Measurements from ENCODE around the gene BRICD5. TPM values are rescaled to one million over a fixed set of nuclear protein-coding genes. Genes with fewer than 3 reads are reported as not detected.

The BRICD5 gene
- total RNA-seq, 1 donor from 2014 or later, result 5.2 TPM

DNA sequence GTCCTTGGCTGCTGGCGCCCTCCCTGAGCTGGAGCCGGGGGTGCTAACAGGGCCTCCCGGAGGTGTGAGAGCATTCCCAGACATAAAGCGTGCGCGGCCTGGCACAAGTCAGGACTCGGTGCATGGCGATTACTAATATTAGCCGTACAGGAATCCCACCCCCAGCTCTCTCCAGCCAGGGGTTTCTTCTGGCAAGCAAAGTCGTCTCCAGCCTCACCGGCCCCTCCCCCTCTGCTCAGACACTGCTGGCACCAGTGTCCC lies 19.3 kb downstream of the BRICD5 start:
- H3K9me3 Mint-ChIP-seq, result no peaks in the 10 kb centered on the region
- no peaks in the 10 kb centered on the region for H3K36me3 Mint-ChIP-seq
- H3K27ac Mint-ChIP-seq, result no peak overlapping the region
- H3K4me2 ChIP-seq, result no peak overlapping the region
- no peak overlapping the region for H3K4me3 Mint-ChIP-seq
- peaks cover 17% of the 10 kb centered on the region for H4K20me1 ChIP-seq (ENCODE audit: low read depth)
- H2AFZ ChIP-seq (replicated peaks), result no peak overlapping the region
- H3K36me3 ChIP-seq, result no peaks in the 10 kb centered on the region
- H3K27ac ChIP-seq, result no peak overlapping the region
- no peaks in the 10 kb centered on the region for H3K79me2 ChIP-seq (ENCODE audit: low read depth)
- no peak overlapping the region for H3K4me3 ChIP-seq
- no peak overlapping the region for H3K9ac ChIP-seq
- peaks cover 11% of the 10 kb centered on the region for H3K4me1 ChIP-seq
- peaks cover 8% of the 10 kb centered on the region for H3K4me1 Mint-ChIP-seq
- H3K27me3 Mint-ChIP-seq (ENCODE audit: insufficient read depth, low read depth), result peaks cover 3% of the 10 kb centered on the region
- peaks cover 5% of the 10 kb centered on the region for H3F3A ChIP-seq (ENCODE audit: low read depth)
- no peaks in the 10 kb centered on the region for H3K9me3 ChIP-seq (ENCODE audit: low read depth)
- H3K27me3 ChIP-seq, result peaks cover 18% of the 10 kb centered on the region
- DNase-seq (ENCODE audit: low spot score), result no peak
- TF ChIP-seq EZH2phosphoT487 (IDR thresholded peaks at IDR 0.05), result no peak
- no peak for TF ChIP-seq EZH2 (IDR thresholded peaks at IDR 0.05)
- TF ChIP-seq, protein P1, sequence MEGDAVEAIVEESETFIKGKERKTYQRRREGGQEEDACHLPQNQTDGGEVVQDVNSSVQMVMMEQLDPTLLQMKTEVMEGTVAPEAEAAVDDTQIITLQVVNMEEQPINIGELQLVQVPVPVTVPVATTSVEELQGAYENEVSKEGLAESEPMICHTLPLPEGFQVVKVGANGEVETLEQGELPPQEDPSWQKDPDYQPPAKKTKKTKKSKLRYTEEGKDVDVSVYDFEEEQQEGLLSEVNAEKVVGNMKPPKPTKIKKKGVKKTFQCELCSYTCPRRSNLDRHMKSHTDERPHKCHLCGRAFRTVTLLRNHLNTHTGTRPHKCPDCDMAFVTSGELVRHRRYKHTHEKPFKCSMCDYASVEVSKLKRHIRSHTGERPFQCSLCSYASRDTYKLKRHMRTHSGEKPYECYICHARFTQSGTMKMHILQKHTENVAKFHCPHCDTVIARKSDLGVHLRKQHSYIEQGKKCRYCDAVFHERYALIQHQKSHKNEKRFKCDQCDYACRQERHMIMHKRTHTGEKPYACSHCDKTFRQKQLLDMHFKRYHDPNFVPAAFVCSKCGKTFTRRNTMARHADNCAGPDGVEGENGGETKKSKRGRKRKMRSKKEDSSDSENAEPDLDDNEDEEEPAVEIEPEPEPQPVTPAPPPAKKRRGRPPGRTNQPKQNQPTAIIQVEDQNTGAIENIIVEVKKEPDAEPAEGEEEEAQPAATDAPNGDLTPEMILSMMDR (IDR thresholded peaks at IDR 0.05), result no peak

DNA sequence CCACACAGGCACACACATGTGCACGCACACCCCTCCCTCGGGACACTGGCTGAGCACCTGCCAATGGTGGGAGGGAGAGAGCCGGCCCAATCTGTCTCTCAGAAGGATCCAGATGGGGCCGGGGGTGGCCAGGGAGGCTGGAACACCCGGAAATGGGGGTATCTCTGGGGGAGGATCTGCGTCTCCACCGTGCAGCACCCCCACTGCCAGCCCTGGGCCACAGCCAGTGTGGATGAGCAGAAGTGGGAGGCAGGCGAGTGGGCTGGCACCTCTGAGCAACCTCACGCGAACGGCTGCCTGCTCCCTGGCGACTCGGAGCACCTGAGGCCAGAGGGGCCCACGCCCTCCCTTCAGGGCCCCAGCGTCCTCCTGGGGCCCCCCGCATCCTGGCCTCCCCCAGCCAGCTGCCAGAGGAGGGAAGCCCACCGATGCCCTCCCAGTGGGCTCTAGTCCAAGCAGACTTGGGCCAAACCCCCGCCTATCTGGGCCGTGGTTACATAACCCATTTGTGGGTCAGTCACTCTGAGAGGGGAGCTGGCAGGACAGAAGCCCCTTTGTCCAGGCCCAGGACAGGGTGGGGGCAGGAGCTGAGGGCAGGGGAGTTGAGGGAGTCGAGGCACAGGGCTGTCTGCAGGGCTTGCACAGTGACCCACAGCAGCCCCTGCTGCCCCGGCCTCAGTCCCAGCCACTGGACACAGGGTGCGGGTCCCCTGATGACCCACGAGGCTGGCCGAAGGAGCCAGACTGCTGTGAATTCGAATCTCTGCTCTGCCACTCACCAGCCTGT lies 19.8 kb downstream of the BRICD5 start:
- Histone ChIP-seq H3K9ac (no peak overlapping the region), H3K4me2 (no peak overlapping the region), H3K4me3 (no peak overlapping the region), H3K79me2 (ENCODE audit: low read depth) (no peaks in the 10 kb centered on the region), H3K27ac (no peak overlapping the region), H3K4me1 (peaks cover 11% of the 10 kb centered on the region), H4K20me1 (ENCODE audit: low read depth) (peaks cover 16% of the 10 kb centered on the region), H3K9me3 (ENCODE audit: low read depth) (no peaks in the 10 kb centered on the region), H3F3A (ENCODE audit: low read depth) (peaks cover 3% of the 10 kb centered on the region), H3K36me3 (no peaks in the 10 kb centered on the region), H3K27me3 (peaks cover 15% of the 10 kb centered on the region), H2AFZ (replicated peaks) (no peak overlapping the region)
- DNase-seq (ENCODE audit: low spot score), result no peak
- Mint-ChIP-seq H3K36me3 (no peaks in the 10 kb centered on the region), H3K4me1 (peaks cover 8% of the 10 kb centered on the region), H3K4me3 (no peak overlapping the region), H3K9me3 (no peaks in the 10 kb centered on the region), H3K27me3 (ENCODE audit: insufficient read depth, low read depth) (peaks cover 3% of the 10 kb centered on the region), H3K27ac (no peak overlapping the region)
- TF ChIP-seq EZH2phosphoT487 (IDR thresholded peaks at IDR 0.05) (no peak), EZH2 (IDR thresholded peaks at IDR 0.05) (no peak)
- TF ChIP-seq, protein P1 (IDR thresholded peaks at IDR 0.05), result no peak

DNA sequence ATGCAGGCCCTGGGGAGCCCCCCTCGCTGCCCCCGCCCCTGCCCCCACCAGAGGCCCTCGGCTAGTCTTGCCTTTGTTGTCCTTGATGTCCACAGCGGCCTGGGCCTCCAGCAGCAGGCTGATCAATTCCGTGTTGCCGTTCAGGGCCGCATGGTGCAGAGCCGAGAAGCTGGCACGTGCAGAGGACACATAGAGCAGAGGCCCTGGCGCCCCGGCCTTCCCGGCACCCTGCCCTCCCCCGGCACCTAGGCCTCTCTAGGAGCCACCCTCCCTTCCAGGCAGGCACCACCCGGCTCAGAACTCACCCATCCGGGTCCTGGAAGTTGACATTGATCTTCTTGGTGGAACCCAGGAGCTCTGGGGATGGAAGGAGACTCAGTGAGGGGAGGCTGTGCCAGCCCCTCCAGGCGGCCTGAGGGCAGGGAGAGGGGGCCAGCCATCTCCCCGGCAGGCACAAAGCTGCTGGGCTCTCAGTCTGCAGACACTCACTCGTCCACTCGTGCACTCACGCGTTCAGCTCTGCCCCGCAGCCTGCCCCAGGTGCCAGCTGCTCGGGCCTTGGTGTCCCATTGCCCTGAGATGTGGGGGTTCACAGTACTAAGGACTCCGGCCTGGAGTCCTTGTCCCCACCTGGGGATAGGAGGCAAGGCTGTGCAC lies 20.5 kb downstream of the BRICD5 start:
- peaks cover 4% of the 10 kb centered on the region for H3K4me1 ChIP-seq
- TF ChIP-seq EZH2phosphoT487 (IDR thresholded peaks at IDR 0.05) (no peak), EZH2 (IDR thresholded peaks at IDR 0.05) (no peak)
- TF ChIP-seq, protein P1 (IDR thresholded peaks at IDR 0.05), result no peak
- no peak for DNase-seq (ENCODE audit: low spot score)
- H3K9me3 Mint-ChIP-seq, result no peaks in the 10 kb centered on the region
- peaks cover 7% of the 10 kb centered on the region for H3K27me3 ChIP-seq
- H3K9ac ChIP-seq, result no peak overlapping the region
- no peaks in the 10 kb centered on the region for H3K36me3 Mint-ChIP-seq
- peaks cover 9% of the 10 kb centered on the region for H4K20me1 ChIP-seq (ENCODE audit: low read depth)
- no peaks in the 10 kb centered on the region for H3K9me3 ChIP-seq (ENCODE audit: low read depth)
- H3K27me3 Mint-ChIP-seq (ENCODE audit: insufficient read depth, low read depth), result peaks cover 2% of the 10 kb centered on the region
- H3K4me1 Mint-ChIP-seq, result peaks cover 8% of the 10 kb centered on the region
- H2AFZ ChIP-seq (replicated peaks), result no peak overlapping the region
- no peak overlapping the region for H3K4me3 ChIP-seq
- H3K27ac Mint-ChIP-seq, result no peak overlapping the region
- H3K79me2 ChIP-seq (ENCODE audit: low read depth), result no peaks in the 10 kb centered on the region
- no peaks in the 10 kb centered on the region for H3K36me3 ChIP-seq
- no peak overlapping the region for H3K27ac ChIP-seq
- no peaks in the 10 kb centered on the region for H3F3A ChIP-seq (ENCODE audit: low read depth)
- no peak overlapping the region for H3K4me2 ChIP-seq
- no peak overlapping the region for H3K4me3 Mint-ChIP-seq
